Stimulated activated CD4-positive, alpha-beta T cell treated with anti-CD3 and anti-CD28 coated beads, TNF-alpha, amount 100 ng/mL, for 1 hour (primary cell): ENCODE results near the gene KIFC3.
"Not testable (repeated sequence)": the region's sequence is repeated elsewhere in the genome, so short reads cannot be mapped to it uniquely, and the experiment has no call there.

ENCODE experiments used
- DNase-seq, 3 donors: peaks; one replicate each; pipeline ENCODE4 v3.0.0-alpha.2; 2020; ENCODE audit warnings: low read depth in 3 of 3, low spot score in 1 of 3

KIFC3 gene

DNA sequence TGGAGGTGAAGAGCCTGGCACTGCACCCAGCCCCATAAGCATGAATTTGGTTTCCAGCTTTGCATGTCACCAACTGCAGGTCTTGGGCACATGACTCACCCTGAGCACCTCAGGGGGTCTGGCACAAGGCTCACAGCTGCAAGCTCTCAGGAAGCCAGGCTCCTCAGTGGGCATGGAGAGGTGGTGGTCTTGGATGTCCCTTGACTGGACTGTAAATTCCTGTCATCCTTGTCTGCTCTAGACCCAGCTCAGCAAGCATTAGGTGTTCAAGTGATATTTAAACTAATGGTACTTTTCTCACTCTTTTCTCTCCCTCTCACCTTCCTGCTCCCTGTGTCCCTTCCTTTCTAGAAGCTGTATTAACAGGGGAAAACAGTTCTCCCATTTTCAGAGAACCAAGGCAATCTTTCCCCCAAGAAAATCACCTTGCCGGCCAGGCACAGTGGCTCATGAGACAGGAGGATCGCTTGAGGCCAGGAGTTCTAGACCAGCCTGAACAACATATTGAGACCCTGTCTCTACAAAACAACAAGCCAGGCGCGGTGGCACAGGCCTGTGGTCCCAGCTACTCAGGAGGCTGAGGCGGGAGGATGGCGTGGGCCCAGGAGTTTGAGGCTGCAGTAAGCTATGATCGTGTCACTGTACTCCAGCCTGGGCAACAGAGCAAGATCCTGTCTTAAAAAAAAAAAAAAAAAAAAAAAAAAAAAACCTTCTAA, 5.1 kb upstream of the KIFC3 start:
- DNase-seq: no peak

DNA sequence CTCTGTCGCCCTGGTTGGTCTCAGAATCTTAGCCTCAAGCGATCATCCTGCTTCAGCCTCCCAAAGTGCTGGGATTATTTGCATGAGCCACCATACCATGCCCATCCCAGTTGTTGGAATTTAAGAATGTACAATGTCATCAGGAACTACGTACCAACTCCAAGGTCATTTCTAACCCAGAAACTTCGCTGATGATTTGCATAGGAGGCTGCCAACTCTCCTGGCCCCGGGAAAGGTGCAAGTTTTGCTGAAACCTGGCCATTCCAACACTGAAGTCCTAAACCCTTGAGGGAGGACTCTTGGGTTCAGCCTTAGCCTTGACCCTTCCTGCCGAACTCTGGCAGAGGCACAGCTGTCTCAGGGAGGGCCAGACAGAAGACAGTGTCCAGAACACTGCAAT, 2.9 kb upstream of the KIFC3 start:
- DNase-seq: no peak

DNA sequence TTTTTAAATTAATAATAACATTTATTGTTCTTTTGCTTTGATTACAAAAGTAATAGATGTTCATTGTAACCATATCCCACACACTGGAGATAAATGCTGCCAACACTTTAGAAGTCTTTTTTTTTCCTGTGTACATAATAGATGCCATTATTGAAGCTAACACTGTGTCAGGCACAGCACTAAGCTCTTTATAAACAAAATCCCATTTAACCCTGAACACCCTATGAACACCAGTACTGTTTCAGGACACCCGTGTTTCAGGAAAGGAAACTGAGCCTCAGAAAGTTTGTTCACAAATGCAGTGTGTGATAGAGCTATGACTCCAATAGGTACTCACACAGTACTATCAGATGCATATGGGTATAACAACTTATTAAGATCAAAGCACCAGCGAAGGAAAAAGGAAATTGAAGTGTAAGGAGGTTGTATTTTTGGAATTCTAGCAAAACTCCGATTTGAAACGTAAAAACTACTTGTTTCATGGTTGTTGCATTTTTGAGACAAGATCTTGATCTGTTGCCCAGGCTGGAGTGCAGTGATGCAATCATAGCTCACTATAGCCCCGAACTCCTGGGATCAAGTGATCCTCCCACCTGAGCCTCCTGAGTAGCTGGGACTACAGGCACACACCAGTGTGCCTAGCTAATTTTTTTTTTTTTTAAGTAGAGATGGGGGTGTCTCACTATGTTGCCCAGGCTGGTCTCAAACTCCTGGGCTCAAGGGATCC, 2.0 kb upstream of the KIFC3 start:
- DNase-seq: no peak

DNA sequence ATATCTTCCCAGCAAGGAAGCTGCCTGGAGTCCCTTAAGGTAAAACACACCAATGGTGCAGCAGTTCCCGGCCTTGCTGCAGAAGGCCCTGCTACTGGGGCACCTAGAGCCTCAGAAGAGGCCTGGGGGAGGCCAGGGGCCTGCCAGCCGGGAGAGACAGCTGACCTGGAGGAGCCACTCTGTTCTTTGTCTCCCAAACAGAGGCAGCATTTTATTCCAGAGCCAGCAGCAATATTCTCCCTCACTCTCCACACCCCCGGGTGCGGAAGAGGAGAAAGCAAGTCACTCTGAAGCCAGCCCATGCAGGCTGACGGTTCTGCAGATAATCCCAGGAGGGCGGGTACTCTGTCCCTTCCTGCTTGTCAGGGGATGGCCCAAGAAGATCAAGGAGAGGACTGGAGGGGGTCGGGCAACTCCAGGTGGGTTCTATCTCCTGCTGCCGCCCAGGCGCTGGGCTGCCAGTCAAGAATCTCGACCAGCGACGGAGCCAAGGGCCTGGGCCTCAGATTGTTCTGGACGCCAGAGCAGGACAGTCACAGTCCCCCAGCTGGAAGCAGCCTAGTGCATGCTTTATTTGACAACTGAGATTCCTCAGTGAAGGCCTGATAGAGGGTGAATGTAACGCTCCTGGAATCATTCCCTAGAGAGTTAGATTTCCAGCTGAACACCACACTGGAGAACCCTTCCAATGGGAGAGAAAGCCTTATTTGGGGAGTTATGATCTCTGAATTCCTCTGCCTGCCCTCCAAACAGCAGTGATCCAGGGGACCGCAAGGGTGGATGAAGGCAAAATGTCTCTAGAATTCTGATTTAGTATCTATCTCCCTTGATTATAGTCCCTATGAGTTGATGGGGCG, 1.1 kb upstream of the KIFC3 start:
- DNase-seq: no peak

DNA sequence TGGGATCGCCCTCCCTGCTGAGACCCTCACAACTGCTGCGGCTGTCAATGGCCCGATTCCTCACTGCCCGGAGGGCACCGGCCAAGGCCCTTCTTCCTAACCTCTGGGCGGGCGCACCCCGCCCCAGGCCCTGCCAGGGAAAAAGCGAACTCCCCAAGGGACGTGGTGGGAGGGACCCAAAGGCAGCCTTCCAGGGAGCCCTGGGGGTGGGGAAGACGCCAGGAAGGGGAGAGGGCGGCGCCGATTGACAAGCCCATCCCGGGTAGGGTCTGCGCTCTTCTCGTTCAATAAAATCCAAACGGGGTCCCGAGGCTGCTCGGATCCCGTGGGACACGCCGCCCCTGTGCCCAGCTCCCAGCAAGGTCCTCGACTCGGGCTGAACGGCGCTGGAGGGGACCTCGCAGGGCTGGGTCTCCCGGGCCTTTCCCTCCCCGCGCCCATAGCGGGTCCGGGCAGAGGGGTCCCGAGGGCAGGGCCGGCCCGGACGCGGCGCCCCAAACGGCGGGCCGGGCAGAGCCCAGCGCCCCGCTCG, 416 bp downstream of the KIFC3 start:
- no peak for DNase-seq

DNA sequence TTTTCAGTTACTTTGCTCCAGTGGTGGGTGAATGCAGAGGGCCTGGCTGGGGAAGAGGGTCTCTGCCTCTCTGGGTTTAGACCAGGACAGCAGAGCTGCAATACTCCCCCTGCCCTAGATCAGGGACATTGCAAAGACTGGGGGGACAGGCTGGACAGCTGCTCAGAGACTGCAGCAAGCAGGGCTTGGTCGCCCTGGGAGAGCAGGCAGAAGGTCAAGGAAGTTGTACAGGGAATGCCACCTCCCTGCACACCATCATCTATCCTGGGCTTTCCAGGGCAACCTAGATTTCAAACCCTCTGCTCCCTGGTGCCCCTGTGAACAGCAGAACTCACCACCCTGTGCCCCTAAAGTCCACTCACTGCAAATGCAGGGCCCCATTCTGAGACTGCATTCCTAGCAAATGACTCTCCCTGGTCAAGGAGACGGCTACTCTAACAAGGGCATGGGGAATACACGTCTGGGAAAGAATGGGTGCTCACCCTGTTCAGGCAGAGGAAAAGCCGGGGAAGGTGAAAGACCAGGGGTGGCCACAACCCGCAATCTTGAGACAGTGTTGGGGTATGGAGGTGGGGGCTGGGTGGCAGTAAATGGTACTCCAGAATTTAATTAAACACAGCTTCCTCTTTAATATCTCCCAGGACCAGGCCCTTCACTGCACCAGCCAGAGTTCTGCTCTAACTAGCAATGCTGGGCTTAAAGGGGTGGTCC, 1.0 kb downstream of the KIFC3 start:
- no peak for DNase-seq

DNA sequence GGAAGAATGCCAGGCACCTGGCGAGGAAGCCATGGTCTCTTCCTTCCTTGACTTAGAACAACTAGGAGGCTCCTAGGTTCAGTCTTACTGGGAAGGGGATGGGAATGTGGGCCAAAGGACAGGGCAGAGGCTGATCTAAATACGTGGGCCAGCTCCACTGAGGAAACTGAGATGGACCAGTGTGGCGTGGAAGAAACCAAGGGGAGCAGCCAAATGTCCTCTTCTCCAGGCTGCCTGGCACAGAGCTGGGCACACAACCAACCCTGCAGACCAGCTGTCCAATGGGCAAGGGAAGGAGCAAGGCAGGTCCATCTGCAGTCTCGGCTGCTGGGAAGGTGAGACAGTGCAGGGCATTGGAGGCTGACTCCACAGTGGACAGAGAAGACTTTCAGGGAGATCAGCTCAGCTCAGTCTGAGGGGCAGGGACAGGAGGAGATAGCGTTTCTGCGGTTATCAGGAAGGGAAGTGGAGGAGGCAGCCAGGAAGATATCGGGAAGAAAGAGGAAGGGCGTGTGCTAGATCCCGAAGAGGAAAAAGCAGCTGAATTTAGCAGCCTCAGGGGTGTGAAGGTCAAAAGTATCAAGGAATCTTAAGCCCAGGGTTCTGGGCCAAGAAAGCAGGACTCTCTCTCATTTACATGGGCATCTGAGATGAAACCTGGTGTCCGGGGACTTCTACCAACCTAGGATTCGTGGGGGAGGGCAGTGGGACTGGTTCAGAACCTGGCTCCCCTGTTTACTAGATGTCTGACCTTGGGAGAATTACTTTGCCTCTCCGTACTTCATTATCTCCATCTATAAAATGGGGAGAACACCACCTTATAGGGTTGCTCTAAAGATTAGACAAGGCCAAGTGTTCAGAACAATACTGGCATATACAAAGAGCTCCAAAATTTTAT, 1.8 kb downstream of the KIFC3 start:
- no peak for DNase-seq

DNA sequence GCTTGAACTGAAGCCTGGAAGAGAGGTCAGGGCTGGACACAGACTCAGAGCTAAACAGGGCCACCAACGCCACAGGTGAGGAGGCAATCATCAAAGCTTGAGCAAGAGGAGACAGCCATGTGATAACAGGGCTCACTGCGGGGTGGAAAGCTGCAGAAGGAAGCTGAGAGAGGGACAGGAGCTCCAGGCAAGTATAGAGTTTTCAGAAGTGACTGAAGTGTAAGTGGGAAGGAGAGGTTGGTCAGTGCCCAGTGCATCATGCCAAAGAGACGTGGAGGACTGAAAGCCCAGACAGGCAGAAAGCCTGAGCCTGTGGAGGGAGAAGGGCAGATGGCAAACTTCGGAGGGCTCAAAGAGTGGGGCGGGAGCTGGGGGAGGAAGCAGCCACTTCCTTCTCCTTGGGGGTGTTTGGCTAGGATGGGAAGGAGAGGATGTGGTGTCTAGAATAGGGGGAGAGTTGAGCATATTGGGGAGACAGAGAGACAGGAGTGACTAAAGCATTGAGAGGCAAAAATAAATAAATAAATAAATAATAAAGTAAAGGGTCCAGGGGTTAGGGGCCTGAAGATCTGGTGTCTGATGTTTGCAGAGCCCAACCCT, 2.6 kb downstream of the KIFC3 start:
- no peak for DNase-seq

DNA sequence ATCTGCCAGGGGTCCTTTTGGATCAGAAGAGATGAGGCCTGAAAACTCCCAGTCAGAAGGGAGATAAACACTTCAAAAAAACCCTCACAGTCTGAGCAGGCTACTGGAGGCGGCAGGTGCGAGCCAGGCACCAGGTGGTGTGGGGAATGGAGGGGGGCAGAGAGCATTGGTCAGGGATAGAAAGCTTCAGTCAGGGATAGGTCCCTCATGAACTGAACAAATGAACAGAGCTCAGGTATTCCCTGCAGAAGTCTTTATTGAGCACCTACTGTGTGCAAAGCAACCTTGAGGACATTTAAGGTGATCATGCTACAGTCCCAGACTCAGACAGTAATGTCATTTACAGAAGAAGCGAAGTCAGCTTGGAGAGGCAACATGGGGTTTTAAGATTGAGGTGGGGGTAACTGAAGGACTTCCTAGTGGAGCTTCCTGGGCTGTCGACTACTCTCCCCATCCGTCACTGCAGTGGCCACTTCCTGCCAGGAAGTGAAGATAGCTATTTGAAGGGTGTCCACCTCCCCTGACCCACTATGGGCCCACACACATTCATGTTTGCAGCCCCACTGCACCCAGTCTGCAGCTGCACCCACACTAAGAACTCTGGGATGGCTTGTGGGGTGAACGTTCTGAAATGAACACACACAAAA, 3.2 kb downstream of the KIFC3 start:
- DNase-seq: no peak

DNA sequence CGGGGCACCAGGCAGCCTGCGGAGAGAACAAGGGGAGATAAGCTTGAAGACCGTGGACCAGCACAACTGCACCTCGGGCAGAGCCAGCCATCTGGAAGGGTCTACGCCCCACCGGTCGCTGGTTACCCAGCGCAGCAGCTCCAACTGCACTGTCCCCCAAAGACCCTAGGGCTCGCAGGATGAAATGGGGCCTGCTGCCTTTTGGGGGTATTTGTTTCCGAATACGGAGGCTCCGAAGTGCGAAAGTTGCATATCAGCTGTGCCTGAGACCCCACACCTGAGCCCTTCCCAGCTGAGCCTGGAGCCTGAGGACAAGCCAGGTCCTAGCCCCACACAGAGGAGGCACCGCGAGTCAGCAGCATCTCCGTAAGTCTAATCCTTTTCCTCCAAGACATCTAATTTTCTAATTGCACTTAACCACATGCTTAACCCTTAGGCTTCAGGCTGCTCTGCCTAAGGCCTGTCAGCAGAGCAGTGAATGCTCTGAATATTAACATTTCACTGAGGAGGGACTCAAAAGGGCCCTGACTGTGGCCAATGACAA, 4.0 kb downstream of the KIFC3 start:
- no peak for DNase-seq

DNA sequence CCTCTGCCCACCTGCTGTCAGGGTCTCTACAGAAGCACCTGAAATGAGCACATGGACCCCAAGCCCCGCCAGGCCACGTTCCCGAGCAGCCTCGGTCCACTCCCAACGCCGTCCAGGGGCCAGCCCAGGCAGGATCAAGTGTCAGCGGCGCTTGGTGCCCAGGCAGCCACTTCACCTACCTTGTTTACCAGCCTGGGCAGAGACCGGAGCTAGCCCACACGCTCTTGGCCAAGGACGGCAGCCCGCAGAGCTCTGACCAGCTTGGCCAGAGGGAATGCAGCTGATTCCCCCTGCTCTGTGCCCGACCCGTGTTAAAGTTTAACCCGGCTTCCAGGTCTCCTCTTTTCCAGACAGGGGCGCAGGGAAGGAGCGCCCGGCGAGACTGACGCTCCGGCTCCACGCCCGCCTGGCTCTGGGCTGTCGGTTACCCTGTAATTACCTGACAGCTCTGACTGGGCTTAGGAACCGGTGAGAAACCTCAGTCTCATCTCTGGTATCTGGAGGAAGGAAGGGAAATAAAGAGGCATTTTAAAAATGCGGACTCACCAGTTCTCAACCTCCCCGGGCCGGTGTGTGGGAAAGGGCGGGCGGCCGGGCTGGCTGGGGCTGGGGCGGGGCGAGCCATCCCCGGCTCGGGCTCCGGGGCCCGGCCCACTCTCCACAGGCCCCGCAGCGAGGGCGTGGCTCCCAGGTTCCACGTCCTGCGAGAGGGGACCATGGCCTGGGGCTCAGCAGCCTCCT, 4.6 kb downstream of the KIFC3 start:
- no peak for DNase-seq

DNA sequence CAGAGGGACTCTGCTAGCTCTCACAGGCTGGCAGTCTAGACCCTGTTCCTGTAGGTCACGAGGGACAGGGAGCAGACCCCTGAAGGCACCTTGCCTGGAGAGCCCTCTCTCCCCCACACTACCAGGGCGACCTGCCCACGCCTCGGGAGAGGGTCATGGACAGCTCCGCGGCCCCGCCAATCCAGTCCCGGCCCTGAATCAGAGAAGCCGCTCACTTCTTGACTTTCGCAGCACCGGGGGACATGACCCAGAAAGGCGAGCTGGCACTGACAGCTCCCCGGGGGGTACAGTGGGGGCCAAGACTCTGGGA, 5.1 kb downstream of the KIFC3 start:
- no peak for DNase-seq

DNA sequence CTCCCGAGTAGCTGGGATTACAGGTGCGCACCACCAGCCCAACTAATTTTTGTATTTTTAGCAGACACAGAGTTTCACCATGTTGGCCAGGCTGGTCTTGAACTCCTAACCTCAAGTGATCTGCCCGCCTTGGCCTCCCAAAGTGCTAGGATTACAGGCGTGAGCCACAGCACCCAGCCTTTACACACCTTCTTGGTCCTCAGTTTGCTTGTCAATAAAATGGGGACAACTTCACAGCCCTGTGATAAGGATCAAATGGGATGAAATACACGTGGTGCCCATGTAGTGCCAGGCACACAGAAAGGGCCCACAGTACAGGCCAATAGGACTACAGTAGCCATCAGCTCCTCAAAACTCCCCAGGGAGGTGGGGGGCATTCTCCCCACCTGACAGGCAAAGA, 6.3 kb downstream of the KIFC3 start:
- not testable (repeated sequence) for DNase-seq

DNA sequence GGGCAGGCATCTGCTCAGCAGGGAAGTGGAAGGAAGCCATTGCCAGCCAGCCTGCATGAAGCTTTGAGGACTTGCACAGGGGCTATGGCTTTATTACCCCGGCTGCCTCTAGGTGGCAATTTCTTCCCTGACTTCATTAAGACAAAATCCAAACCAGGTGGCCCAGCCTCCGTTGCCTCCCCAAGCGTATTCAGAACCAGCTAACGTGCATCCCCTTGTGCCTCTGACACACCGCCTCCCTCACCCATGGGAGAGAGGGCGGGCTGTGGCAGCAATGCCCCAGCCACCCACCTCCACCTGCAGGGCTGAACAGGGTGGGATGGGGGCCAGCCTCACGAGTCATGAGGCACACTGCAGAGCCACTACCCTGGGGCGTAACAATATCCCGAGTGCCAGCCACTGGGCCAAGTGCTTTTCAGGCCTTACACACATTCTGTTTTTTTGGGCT, 6.8 kb downstream of the KIFC3 start:
- DNase-seq: no peak

DNA sequence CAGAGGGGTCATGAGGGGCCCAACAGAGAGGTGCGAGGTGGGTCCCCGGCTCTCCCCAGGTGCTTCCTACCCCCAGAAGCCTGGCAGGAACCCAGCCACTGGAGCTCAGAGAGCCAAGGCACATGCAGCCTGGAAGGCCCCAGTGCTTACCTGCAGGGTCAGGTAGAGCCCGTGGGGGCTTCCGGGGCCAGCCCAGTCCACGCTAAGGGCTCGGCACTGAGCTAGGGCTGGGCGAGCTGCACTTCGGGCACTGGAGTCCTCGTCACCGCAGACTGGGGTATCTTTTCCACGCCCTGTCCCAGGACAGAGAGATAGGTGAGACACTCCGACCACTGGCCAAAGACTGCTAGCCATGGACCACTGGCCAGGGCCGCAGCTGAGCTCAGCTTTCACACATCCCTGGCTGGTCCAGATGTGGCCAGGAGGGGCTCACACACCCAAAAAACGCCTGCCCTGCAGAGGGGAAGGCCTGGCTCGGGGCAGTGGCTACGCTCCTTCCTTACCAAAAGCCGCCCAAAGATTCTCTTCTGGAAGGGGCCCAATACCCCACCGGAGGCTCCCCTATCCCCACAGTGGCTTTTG, 7.4 kb downstream of the KIFC3 start:
- DNase-seq: no peak

DNA sequence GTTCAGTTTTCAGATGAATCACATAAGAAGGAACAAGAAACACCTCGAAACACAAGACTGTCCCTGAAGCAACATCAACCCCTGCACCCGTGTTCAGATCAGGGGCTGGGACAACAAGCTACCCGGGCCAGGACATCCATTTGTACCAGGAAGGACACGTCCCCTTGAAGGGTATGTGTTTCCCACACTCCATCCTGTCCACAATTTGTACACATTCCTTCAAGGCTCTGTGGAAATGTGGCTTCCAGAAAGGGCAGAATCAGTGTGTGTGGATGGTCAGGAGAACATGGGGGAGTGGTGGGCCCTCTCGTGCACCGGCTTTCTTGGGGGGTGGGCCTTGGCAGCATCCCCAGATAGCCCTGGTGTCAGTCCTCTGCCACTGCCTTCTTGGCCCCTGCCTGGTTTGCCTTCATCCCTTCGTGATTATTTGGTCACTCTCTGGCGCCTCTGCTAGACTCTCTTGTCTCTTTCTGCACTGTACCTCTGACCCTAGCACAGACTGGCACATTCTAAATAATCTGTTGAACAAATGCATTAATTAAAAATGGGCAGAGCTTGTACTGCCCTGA, 10.3 kb downstream of the KIFC3 start:
- no peak for DNase-seq

DNA sequence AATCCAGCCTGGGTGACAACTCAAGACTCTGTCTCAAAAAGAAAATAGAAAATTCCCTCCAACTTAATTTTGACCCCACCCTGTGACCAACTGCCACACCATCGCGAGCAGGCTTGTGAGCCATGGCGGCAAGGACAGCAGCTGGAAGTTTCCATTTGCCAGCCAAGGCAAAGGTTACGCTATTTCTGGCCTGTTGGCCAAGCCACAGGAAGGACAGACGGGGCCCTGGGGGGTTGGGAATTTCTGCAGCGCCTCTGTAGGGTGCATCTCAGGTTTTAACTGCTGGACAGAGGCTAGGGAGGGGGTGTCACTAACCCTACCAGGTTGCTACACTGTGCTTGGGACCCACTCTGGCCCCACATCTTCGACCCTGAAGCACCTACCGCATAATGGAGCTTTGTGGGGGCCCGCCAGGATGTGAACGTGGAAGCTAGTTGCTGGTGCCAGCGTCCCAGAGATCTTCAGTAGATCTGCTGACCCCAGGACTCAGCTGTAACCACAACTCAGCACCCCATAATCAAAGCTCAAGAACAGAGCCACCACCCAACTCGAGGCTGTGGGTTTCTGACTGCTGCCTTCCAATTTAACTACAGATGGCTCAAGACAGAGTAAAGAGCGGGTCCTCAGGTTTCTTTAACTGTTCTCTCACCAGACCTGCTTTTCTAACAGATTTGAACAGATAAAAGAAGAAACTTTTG, 10.9 kb downstream of the KIFC3 start:
- DNase-seq: no peak
